Chondrocyte (in vitro differentiated cells): Measurements from ENCODE around the gene EMD. TPM values are rescaled to one million over a fixed set of nuclear protein-coding genes. Genes with fewer than 3 reads are reported as not detected.

Experiments used
- DNase-seq: peaks from one replicate; pipeline ENCODE4 v3.0.0; 2021; ENCODE audit warnings: mixed read lengths, low spot score
- H3K27ac Mint-ChIP-seq: one replicate; pipeline ENCODE4 v1.8.0; 2021; ENCODE audit warnings: mild to moderate bottlenecking, moderate library complexity, mixed read lengths; ENCODE audit not compliant: unreplicated experiment
- H3K27me3 Mint-ChIP-seq: 2 replicates; pipeline ENCODE4 v1.8.0; 2021; ENCODE audit warnings: low read depth, mixed read lengths
- H3K36me3 Mint-ChIP-seq: 2 replicates; pipeline ENCODE4 v1.8.0; 2021; ENCODE audit warnings: low read depth, mixed read lengths
- H3K4me1 Mint-ChIP-seq: 2 replicates; pipeline ENCODE4 v1.8.0; 2021; ENCODE audit warnings: low read depth, mild to moderate bottlenecking, mixed read lengths
- H3K4me3 Mint-ChIP-seq: one replicate; pipeline ENCODE4 v1.8.0; 2021; ENCODE audit warnings: mild to moderate bottlenecking, moderate library complexity, mixed read lengths; ENCODE audit not compliant: unreplicated experiment
- H3K9me3 Mint-ChIP-seq: 2 replicates; pipeline ENCODE4 v1.8.0; 2021; ENCODE audit warnings: low read depth, mixed read lengths
- CTCF ChIP-seq: fragments of 200-600 bp; sonication (generic); IDR thresholded peaks from 2 replicates; pipeline ENCODE4 v1.5.0; 2021; ENCODE audit warnings: antibody characterized with exemption, mild to moderate bottlenecking, moderate library complexity
- total RNA-seq: library from RNA; stranded (reverse); gene quantifications from 3 replicates; pipeline ENCODE4 v1.2.1, GENCODE V29; 2021

EMD gene
- total RNA-seq, 1 donor from 2014 or later, result 81.1 TPM

- Mint-ChIP-seq H3K27me3 (no peaks in the 10 kb centered on the region), H3K4me1 (no peaks in the 10 kb centered on the region), H3K9me3 (no peaks in the 10 kb centered on the region), H3K27ac (no peak overlapping the region), H3K36me3 (peaks cover 9% of the 10 kb centered on the region), H3K4me3 (no peak overlapping the region)
- TF ChIP-seq CTCF, result no peak
- no peak for DNase-seq
Observed at GRCh38 chrX:154349979-154350378, 29.1 kb upstream of the EMD start.

DNA sequence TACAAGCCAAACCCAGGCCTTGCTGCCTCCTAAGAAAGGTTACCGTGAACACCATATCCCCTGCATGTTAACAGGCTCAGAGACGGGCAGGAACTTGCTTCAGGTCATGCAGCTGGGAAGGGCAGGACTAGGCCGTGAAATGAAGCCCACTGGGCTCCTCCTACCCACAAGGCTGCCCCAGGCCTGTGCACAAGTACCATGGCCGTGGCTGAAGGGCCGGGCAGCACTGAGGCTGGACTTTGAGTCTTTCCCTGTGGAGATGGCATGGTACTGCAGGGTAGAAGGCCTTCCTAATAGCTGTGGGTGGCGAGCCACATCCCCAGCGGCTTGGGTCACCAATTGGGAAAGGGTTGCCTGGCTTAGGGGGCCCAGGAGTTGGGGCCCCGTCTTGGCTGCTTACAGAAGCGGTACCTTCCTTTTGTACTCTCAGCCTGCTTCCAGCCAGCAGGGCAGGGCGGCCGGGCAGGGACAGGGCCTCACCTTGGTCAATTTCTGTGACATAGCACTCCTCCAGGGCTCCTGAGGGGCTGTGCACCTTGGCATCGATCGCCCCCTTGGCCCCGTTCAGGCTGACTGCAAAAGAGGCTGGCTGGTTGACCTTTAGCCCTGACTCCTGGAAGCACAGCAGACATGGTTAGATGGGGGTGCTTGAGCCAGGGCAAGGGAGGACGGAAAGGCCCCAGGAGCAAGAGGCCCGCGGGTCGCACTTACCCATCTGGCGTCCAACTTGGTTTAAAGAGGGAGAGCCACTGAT lies 28.5 kb upstream of the EMD start:
- Mint-ChIP-seq H3K27ac (no peak overlapping the region), H3K4me3 (no peak overlapping the region), H3K9me3 (no peaks in the 10 kb centered on the region), H3K36me3 (peaks cover 9% of the 10 kb centered on the region), H3K27me3 (no peaks in the 10 kb centered on the region), H3K4me1 (no peaks in the 10 kb centered on the region)
- TF ChIP-seq CTCF, result no peak
- no peak for DNase-seq

DNA sequence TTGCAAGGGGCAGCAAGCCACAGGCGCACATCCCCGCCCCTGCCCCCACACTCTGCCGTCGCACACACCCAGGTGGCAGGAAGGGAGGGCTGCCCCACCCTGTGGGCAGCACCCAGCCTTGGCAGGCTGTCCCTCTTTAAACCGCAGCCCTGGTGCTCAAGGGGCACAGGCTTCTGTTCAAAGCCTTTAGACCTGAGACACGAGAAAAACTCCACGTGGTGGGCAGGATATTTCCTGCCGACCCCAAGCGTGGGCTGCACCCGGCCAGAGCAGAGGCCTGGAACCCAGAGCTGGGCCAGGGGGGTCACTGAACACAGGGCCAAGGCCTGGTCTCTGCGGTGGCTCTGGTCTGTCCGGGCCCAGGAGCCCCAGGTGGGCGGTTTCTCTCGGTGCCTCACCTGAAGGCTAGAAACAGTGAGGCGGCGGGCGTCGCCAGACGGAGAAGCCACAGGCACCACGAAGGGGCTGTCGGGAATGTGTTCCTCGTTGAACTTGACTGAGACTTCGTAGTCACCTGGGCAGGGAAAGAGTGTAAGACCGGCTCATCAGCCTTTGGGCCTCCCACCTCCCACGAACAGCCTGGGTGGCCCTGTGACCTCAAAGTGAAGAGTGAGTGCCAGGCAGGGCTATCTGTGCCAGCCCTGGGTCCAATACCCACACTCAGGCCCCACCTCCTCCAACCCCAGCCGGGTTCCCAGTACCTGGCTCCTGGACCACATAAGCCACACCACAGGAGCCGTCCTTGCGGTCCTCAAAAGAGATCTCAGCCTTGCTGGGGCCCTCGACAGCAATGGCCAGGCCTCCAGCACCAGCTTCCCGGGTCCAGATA lies 27.7 kb upstream of the EMD start:
- no peak for TF ChIP-seq CTCF
- peaks cover 2% of the 10 kb centered on the region for H3K4me1 Mint-ChIP-seq
- no peaks in the 10 kb centered on the region for H3K27me3 Mint-ChIP-seq
- peaks cover 13% of the 10 kb centered on the region for H3K36me3 Mint-ChIP-seq
- H3K27ac Mint-ChIP-seq, result peak overlapping the region; percentile 41
- H3K4me3 Mint-ChIP-seq, result no peak overlapping the region
- no peaks in the 10 kb centered on the region for H3K9me3 Mint-ChIP-seq
- no peak for DNase-seq

GRCh38 chrX:154352012-154352401 lies 27.1 kb upstream of the EMD start:
- DNase-seq, result no peak
- no peaks in the 10 kb centered on the region for H3K9me3 Mint-ChIP-seq
- no peak for TF ChIP-seq CTCF
- H3K36me3 Mint-ChIP-seq, result peaks cover 13% of the 10 kb centered on the region
- H3K4me3 Mint-ChIP-seq, result no peak overlapping the region
- no peak overlapping the region for H3K27ac Mint-ChIP-seq
- peaks cover 3% of the 10 kb centered on the region for H3K4me1 Mint-ChIP-seq
- no peaks in the 10 kb centered on the region for H3K27me3 Mint-ChIP-seq

- TF ChIP-seq CTCF, result no peak
- H3K4me1 Mint-ChIP-seq, result peaks cover 4% of the 10 kb centered on the region
- peaks cover 13% of the 10 kb centered on the region for H3K36me3 Mint-ChIP-seq
- H3K9me3 Mint-ChIP-seq, result no peaks in the 10 kb centered on the region
- no peak overlapping the region for H3K4me3 Mint-ChIP-seq
- H3K27ac Mint-ChIP-seq, result no peak overlapping the region
- no peaks in the 10 kb centered on the region for H3K27me3 Mint-ChIP-seq
- no peak for DNase-seq
Observed at GRCh38 chrX:154352466-154352865, 26.6 kb upstream of the EMD start.
